Lower leg skin (tissue), 4 donors: ENCODE results near the gene C6orf62. TPM values are rescaled to one million over a fixed set of nuclear protein-coding genes. Genes with fewer than 3 reads are reported as not detected.
"Not testable (repeated sequence)": the region's sequence is repeated elsewhere in the genome, so short reads cannot be mapped to it uniquely, and the experiment has no call there.

Source experiments
- DNase-seq, 2 donors: peaks; one replicate each; pipeline ENCODE4 v3.0.0-alpha.2; 2019; ENCODE audit warnings: low spot score in 2 of 2
- H3K4me3 ChIP-seq: fragments of 200-600 bp; sonication (generic); 2 replicates; pipeline ENCODE4 v1.5.1; 2017; ENCODE audit warnings: mild to moderate bottlenecking, low read depth; ENCODE audit not compliant: poor library complexity, severe bottlenecking
- CTCF ChIP-seq, 3 donors: fragments of 450-650 bp; IDR thresholded peaks; one replicate each; pipeline ENCODE4 v1.5.1; 2016; ENCODE audit warnings: antibody characterized with exemption in 3 of 3, mild to moderate bottlenecking in 3 of 3, moderate library complexity in 2 of 3
- POLR2A ChIP-seq, 2 donors: fragments of 450-650 bp; IDR thresholded peaks; one replicate each; pipeline ENCODE4 v1.6.1; 2016 to 2017; ENCODE audit warnings: antibody characterized with exemption in 2 of 2, mild to moderate bottlenecking in 1 of 2, moderate library complexity in 1 of 2
- WGBS, 2 donors: methylation state at CpG; one replicate each; pipeline ENCODE4 v1.1.5; 2018; 5-methylcytosine and 5-hydroxymethylcytosine counted together
- intact Hi-C: fragments of 100-400 bp; cut with DNase I; formaldehyde crosslinking; loops from one replicate; pipeline ENCODE4 v1.15.0; 2023; ENCODE audit warnings: low total_unique reads
- total RNA-seq, 4 donors: library from RNA; depleted of rRNA; stranded (reverse); fragments of >200 nt; gene quantifications; one replicate each; pipeline ENCODE4 v1.1.0, GENCODE V29; 2016

The C6orf62 gene
- total RNA-seq, 4 donors from 2014 or later = 50.9 to 63.3 (median 52.8) TPM

GRCh38 chr6:24702720-24703282, 16.2 kb downstream of the C6orf62 start:
- 62 to 66% methylated on average over 4 of the region's 4 CpGs for WGBS, 2 donors
- DNase-seq = no peak
- H3K4me3 ChIP-seq = no peak overlapping the region
- TF ChIP-seq CTCF (IDR thresholded peaks at IDR 0.05) (no peak), POLR2A (IDR thresholded peaks at IDR 0.05) (no peak)
- intact Hi-C loops = no loop called here

DNA sequence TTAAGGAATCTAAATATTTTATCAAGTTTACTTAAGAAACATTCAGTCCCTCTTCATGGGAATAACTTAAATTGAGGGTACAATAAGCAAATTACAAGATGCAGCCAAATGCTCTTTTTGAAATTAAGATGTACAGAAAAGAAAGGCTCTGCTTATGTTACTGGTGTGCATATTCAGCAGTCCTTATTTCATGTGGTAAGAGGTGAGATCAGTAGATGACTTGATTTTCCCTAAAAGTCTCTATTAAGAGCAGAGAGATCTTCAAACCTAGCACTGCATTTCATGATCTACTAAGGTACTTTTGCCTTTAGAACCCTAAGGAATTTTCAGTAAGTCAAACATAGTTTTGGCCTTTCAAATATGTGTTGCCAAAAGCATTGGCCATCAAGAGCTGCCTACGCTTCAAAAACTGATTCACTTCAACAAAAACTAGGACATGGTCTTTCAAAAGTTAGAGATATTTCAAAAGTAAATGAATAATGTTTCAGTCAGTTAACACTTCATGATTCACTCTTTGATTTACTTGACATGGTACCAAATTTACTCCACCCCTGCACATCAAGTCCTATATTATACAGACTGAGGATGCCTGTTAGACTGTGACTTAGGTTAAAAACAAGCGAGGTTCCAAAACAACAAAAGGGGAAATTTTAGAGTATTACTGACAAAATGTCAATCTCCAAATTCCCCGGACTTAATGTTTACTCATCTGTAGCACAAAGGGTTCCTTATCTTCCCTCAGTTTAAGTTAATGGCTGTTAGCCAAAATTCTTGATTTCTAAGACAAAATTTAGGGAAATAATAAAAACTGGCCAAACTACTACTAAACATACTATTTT, 19.2 kb downstream of the C6orf62 start:
- TF ChIP-seq CTCF (IDR thresholded peaks at IDR 0.05) (no peak), POLR2A (IDR thresholded peaks at IDR 0.05) (no peak)
- intact Hi-C loops = no loop called here
- no peak overlapping the region for H3K4me3 ChIP-seq
- WGBS, 2 donors = 64 to 69% methylated on average over 3 of the region's 3 CpGs
- DNase-seq = no peak

- no peak for DNase-seq
- WGBS, 2 donors = 71 to 86% methylated on average over 2 of the region's 2 CpGs
- no peak overlapping the region for H3K4me3 ChIP-seq
- no peak for TF ChIP-seq CTCF (IDR thresholded peaks at IDR 0.05)
- TF ChIP-seq POLR2A (IDR thresholded peaks at IDR 0.05) = no peak
- intact Hi-C loops = no loop called here
Measured at GRCh38 chr6:24696097-24696496, 22.9 kb downstream of the C6orf62 start.

- DNase-seq, H3K4me3 ChIP-seq, intact Hi-C loops: not testable (repeated sequence)
- 28 to 30% methylated on average over 8 of the region's 8 CpGs for WGBS, 2 donors
Measured at GRCh38 chr6:24695635-24696034, 23.3 kb downstream of the C6orf62 start.

- TF ChIP-seq POLR2A (IDR thresholded peaks at IDR 0.05) (no peak), CTCF (IDR thresholded peaks at IDR 0.05) (no peak)
- H3K4me3 ChIP-seq = no peak overlapping the region
- no peak for DNase-seq
- intact Hi-C loops = loop anchor here (5.0 kb wide), 2 partner anchors 112 to 267 kb away; no protein-coding TSS in a partner anchor
- WGBS, 2 donors = 94 to 98% methylated on average over 1 of the region's 1 CpG
Measured at GRCh38 chr6:24694198-24694597, 24.8 kb downstream of the C6orf62 start.

DNA sequence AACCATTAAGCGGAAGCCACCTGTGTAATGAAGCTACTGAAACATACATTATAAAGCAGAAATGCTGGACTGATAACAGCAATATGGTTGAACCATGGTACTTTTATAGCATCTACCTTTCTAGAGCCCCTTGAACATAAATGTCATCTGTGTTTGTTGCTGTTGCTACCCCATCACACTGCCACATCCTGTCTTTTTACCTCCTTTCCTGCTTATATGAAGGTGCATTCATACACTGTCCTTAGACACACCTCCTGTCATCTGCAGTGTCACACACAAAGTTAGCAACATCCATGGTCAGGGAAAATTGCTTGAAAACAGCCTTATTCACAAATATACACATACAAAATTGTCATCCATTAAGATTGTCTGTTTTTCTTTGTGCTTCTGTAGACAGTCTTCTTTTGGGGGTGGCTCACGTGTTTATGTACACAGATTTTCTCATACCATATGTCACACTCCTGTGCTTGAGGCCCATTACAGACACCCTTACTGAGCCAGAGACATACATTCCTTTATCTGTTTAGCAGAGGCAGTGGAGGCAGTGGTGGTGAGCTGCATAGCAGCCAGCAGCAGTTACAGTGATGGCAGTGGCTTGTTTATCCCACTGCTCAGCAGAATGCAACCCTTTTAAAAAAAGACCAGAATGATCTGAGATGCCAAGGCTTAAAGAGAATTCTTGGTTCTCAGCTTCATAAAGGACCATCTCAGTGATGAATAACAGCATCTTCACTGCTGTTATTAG, 25.9 kb downstream of the C6orf62 start:
- no peak overlapping the region for H3K4me3 ChIP-seq
- intact Hi-C loops = loop anchor here (5.0 kb wide), 2 partner anchors 111 to 266 kb away; no protein-coding TSS in a partner anchor
- TF ChIP-seq CTCF (IDR thresholded peaks at IDR 0.05) = no peak
- TF ChIP-seq POLR2A (IDR thresholded peaks at IDR 0.05) = no peak
- DNase-seq = no peak
- WGBS, 2 donors = 85 to 94% methylated on average over 2 of the region's 2 CpGs
